T-helper 1 cell treated with Interleukin-12 subunit alpha and Interleukin-12 subunit beta and Interleukin-4 antibody, amounts not matched to agents 30 ng/mL and 1 ng/mL, for 36 hours (primary cell): ENCODE measurements around the gene TPBGL. TPM values are rescaled to one million over a fixed set of nuclear protein-coding genes. Genes with fewer than 3 reads are reported as not detected.

Experiments used
- intact Hi-C: fragments of 100-400 bp; cut with micrococcal nuclease; formaldehyde crosslinking; loops from one replicate; pipeline ENCODE4 v1.15.1; 2024
- total RNA-seq: library from RNA; stranded (reverse); gene quantifications from 2 replicates; pipeline ENCODE4 v1.2.3, GENCODE V29; 2022

The TPBGL gene
- total RNA-seq, 1 donor from 2014 or later: 0.17 TPM

GRCh38 chr11:75208446-75208845 is 32.1 kb upstream of the TPBGL start:
- intact Hi-C loops: no loop called here

- intact Hi-C loops: no loop called here
These were observed 28.2 kb upstream of the TPBGL start for GRCh38 chr11:75212411-75212810.

GRCh38 chr11:75214411-75214821 is 26.2 kb upstream of the TPBGL start:
- intact Hi-C loops: loop anchor here (1.0 to 2.0 kb wide), 3 partner anchors 19 to 34 kb away; partner anchors contain the start of gene TPBGL

- intact Hi-C loops: loop anchor here (1.0 to 2.0 kb wide), 3 partner anchors 18 to 33 kb away; partner anchors contain the start of gene TPBGL
These were observed 25.7 kb upstream of the TPBGL start for GRCh38 chr11:75214843-75215242.

- intact Hi-C loops: no loop called here
These were observed 20.7 kb upstream of the TPBGL start for GRCh38 chr11:75219869-75220268.

- intact Hi-C loops: no loop called here
These were observed 16.5 kb upstream of the TPBGL start for GRCh38 chr11:75223954-75224643.

GRCh38 chr11:75225794-75226193 is 14.8 kb upstream of the TPBGL start:
- intact Hi-C loops: no loop called here

- intact Hi-C loops: no loop called here
These were observed 11.1 kb upstream of the TPBGL start for GRCh38 chr11:75229466-75229865.

- intact Hi-C loops: no loop called here
These were observed 10.0 kb upstream of the TPBGL start for GRCh38 chr11:75230621-75231020.

- intact Hi-C loops: loop anchor here (1.0 kb wide), 1 partner anchor 19 kb away; no protein-coding TSS in a partner anchor
These were observed 6.8 kb upstream of the TPBGL start for GRCh38 chr11:75233754-75234172.

GRCh38 chr11:75236062-75236461 is 4.5 kb upstream of the TPBGL start:
- intact Hi-C loops: no loop called here

GRCh38 chr11:75237050-75237449 is 3.5 kb upstream of the TPBGL start:
- intact Hi-C loops: no loop called here

- intact Hi-C loops: no loop called here
These were observed 1.8 kb upstream of the TPBGL start for GRCh38 chr11:75238595-75239440.

GRCh38 chr11:75239531-75240290 is 863 bp upstream of the TPBGL start:
- intact Hi-C loops: loop anchor here (2.0 to 5.0 kb wide), 3 partner anchors 25 to 747 kb away; partner anchors contain the start of gene LIPT2

- intact Hi-C loops: loop anchor here (1.0 to 5.0 kb wide), 6 partner anchors 26 to 749 kb away; partner anchors contain the start of genes LIPT2, SPCS2 and XRRA1
These were observed 697 bp downstream of the TPBGL start for GRCh38 chr11:75241036-75241905.

- intact Hi-C loops: loop anchor here (1.0 to 5.0 kb wide), 7 partner anchors 27 to 750 kb away; partner anchors contain the start of genes LIPT2, SPCS2 and XRRA1
These were observed 1.5 kb downstream of the TPBGL start for GRCh38 chr11:75241906-75242644.

- intact Hi-C loops: loop anchor here (1.0 to 5.0 kb wide), 2 partner anchors 252 to 751 kb away; partner anchors contain the start of gene LIPT2
These were observed 2.4 kb downstream of the TPBGL start for GRCh38 chr11:75242722-75243600.

- intact Hi-C loops: loop anchor here (5.0 kb wide), 1 partner anchor 752 kb away; the partner anchor contains the start of gene LIPT2
These were observed 3.7 kb downstream of the TPBGL start for GRCh38 chr11:75244052-75244814.
